GM18526 (cell line): ENCODE results near the gene PARVB.

Experiments used
- POLR2A ChIP-seq: IDR thresholded peaks from 3 replicates; pipeline ENCODE4 v1.6.1; 2011; ENCODE audit not compliant: insufficient read length; ENCODE audit errors: extremely low read depth

The PARVB gene, protein sequence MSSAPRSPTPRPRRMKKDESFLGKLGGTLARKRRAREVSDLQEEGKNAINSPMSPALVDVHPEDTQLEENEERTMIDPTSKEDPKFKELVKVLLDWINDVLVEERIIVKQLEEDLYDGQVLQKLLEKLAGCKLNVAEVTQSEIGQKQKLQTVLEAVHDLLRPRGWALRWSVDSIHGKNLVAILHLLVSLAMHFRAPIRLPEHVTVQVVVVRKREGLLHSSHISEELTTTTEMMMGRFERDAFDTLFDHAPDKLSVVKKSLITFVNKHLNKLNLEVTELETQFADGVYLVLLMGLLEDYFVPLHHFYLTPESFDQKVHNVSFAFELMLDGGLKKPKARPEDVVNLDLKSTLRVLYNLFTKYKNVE

GRCh38 chr22:44024288-44024921 lies at the start of gene PARVB:
Gene PARVB (plus strand): TSS chr22:44024302. CDS start chr22:44024340, 38 bp downstream.
- peak; percentile 45 for TF ChIP-seq POLR2A

DNA sequence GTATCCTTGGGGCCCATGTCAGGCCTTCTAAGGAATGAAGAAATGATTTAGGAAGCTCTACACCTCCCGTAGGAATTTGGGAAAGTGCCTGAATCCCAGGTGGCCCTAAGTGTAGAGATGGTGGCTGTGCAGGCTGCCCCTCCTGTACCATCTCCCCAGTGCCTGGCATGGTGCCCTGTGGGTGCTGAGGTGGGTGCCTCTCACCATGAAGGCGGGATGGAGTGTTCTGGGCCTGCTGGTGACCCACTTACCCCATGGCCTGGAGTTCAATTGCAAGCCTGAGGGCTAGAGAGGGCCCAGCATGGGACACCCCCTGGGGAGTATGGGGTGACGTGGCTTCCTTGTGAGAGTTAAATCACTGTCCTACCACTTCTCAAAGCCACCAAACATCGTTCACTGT lies 49.1 kb upstream of the PARVB start:
- no peak for TF ChIP-seq POLR2A

DNA sequence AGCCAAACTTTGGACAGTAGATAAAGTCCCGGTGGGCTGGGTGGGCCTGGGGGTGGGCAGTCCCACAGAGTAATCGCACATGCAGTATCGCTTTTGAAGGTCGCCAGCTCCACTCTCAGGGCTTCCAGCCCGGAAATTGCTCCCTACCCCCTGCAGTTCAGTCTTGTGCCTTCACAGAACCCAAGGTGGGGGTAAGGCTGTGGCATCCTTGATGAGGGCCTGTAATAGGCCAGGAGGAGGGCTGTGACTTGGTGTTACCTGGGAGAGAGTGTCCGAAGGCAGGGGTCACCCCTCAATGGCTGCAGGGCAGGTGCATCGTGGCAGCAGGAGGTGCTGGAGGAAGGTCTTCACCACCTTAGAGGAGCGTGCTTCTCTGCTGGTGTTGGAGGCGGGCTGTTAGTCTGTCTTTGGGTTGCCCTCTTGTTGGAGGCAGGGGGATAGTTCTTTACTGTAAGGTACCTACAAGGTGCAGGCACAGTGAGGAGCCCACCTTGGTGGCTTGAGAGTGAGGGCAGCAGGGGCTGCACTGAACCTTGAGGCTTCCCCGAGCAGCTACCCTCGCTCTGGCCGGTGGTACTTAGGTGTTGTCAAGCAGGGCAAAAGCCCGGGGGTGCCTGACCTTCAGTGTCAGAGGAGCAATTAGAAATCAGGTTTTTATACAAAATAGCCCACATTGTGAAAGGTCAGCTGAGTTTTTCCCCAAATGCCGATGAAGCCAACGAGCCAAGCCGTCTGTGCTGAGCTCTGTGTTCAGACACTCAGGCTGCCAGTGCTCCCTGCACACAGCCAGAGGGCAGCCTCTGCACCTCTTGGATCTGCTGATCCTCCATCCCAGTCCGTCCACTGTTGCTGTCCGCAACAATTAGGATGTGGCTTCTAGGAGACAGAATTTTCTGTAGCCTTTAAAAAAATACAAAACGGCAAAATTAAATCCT lies 47.0 kb upstream of the PARVB start:
- TF ChIP-seq POLR2A, result no peak

GRCh38 chr22:43978558-43978957 lies 45.5 kb upstream of the PARVB start:
- TF ChIP-seq POLR2A, result no peak

DNA sequence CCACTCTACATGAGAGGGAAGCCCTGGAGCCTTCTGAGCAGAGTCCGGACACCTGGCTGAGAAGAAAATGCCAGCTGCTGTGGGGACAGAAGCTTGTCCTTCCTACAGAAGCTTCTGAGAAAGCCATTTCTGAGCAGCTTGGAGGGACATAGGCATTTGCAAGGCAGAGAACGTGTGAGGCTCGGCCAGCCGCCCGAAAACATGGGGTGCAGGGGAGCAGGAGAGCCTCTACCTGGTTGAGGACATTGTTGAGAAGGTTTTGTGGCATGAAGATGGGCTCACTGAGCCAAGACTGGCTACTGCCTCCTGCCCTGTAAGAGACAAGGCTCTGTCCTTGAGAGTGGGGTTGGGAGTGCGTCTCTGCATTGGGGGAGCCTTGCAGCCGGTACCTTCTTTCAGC lies 43.5 kb upstream of the PARVB start:
- TF ChIP-seq POLR2A, result no peak

DNA sequence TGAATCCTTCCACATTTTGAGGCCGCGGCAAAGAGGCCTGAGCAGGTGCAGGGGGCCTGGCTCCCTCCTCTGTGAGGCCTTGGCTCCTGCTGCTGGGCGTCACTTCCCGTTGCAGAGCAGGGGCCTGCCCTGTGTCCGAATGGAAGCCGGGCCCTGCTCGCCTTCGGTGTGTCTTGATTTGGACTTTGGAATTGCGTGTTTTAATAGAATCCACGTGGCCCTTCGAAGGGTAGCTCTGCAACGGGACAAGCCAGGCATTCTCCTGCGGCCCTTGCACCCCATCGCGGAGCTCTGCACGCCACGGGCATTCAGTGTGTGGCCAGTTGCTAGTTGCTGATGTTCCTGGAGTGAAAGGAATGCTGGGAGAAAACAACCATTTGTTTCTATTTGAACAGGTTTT lies 43.1 kb upstream of the PARVB start:
- no peak for TF ChIP-seq POLR2A

DNA sequence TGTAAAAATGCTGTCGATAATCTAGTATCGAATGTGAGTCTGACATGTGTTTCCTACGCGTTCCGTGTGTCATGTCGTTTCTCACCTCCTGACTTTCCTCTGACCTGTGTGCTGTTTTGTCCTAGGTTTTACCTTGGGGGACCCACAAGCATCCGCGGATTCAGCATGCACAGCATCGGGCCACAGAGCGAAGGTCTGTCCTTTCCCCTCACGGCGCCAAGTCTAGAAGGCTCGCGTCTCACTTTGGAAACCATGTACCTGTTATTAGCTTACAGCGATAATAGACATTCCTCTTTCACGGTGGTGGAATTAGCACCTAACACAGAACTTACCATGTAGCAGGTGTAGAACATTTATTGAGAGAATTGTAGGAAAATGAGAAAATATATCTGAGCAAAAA lies 40.3 kb upstream of the PARVB start:
- TF ChIP-seq POLR2A, result no peak

DNA sequence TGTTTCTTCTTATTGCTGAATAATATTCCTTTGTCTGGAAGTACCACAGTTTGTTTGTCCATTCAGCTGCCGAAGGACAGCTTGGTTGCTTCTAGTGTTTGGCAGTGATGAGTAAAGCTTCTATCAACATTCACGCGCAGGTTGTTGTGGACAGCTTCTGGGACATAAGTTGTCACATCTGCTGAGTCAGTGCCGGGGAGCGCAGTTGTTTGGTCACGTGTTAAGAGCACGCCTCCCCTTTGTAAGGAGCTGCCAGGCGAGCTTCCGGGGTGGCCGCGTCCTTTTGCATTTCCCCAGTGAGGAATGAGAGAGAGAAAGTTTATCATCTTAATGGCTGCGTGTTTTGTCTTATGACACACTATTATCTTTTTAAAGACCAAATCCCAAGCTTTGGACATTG lies 38.6 kb upstream of the PARVB start:
- no peak for TF ChIP-seq POLR2A

GRCh38 chr22:43988116-43988820 lies 35.8 kb upstream of the PARVB start:
- TF ChIP-seq POLR2A, result no peak

GRCh38 chr22:43988960-43989359 lies 35.1 kb upstream of the PARVB start:
- no peak for TF ChIP-seq POLR2A

- TF ChIP-seq POLR2A, result no peak
Observed at GRCh38 chr22:43990044-43990443, 34.1 kb upstream of the PARVB start.

DNA sequence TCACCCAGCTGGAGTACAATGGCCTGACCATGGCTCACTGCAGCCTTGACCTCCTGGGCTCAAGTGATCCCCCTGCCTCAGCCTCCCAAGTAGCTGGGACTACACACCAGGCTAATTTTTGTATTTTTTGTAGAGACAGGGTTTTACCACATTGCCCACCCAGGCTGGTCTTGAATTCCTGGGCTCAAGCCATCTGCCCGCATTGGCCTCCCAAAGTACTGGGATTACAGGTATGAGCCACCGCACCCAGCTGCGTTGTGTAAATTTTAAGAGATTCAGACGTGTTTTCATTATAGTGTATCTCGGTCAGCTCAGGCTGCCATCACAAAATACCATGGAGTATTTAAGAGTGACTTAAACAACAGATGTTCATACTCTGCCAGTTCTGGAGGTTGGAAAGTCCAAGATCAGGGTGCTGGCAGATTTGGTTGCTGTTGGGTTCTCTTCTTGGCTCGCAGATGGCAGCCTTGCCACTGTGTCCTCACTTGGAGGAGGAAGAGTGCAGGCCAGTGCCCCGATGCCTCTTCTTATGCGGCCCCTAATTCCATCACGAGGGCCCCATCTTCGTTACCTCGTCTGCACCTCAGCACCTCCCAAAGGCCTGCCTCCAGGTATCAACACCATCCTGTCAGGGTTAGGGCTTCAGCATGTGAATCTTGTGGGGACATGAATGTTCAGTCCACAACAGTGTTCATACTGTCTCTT lies 32.6 kb upstream of the PARVB start:
- no peak for TF ChIP-seq POLR2A

GRCh38 chr22:43992331-43992821 lies 31.7 kb upstream of the PARVB start:
- TF ChIP-seq POLR2A, result no peak

- TF ChIP-seq POLR2A, result no peak
Observed at GRCh38 chr22:43993072-43993760, 30.9 kb upstream of the PARVB start.
